HFFc6 (cell line): Measurements from ENCODE around the gene SULT2A1. TPM values are rescaled to one million over a fixed set of nuclear protein-coding genes. Genes with fewer than 3 reads are reported as not detected.
A peak's percentile ranks its signal among the peaks of the same experiment; 100 is the strongest.

ENCODE experiments used
- DNase-seq: peaks from one replicate; pipeline ENCODE4 v3.0.0-alpha.2; 2018
- H3K27ac Mint-ChIP-seq: 2 replicates; pipeline ENCODE4 v1.8.0; 2020; ENCODE audit warnings: mild to moderate bottlenecking, mixed read lengths
- H3K27me3 Mint-ChIP-seq: 2 replicates; pipeline ENCODE4 v1.8.0; 2021; ENCODE audit warnings: mild to moderate bottlenecking, moderate library complexity, mixed read lengths; ENCODE audit not compliant: insufficient read depth
- H3K36me3 Mint-ChIP-seq: 2 replicates; pipeline ENCODE4 v1.8.0; 2021; ENCODE audit warnings: low read depth, mixed read lengths
- H3K4me1 Mint-ChIP-seq: 2 replicates; pipeline ENCODE4 v1.8.0; 2020; ENCODE audit warnings: low read depth, mixed read lengths
- H3K4me3 Mint-ChIP-seq: 2 replicates; pipeline ENCODE4 v1.8.0; 2020; ENCODE audit warnings: mild to moderate bottlenecking, moderate library complexity, mixed read lengths
- H3K9me3 Mint-ChIP-seq: 2 replicates; pipeline ENCODE4 v1.8.0; 2020; ENCODE audit warnings: mild to moderate bottlenecking, mixed read lengths
- total RNA-seq, 6 experiments: library from RNA; stranded (reverse); fragmentation: NEBNext Ultra II Directional; extraction: Animal tissue kit (Norgen Biotek cat#: 25700); gene quantifications; 2 replicates in 1 of 6; 3 replicates in 5 of 6; pipeline ENCODE4 v1.2.3, GENCODE V29; 2021
- TF ChIP-seq, protein P1 (sequence below): fragments of 200-600 bp; sonication (generic); IDR thresholded peaks from 2 replicates; pipeline ENCODE4 v1.5.0; 2021; ENCODE audit warnings: antibody characterized with exemption, mild to moderate bottlenecking

Gene SULT2A1
- total RNA-seq, 6 experiments from 2014 or later, result not detected

DNA sequence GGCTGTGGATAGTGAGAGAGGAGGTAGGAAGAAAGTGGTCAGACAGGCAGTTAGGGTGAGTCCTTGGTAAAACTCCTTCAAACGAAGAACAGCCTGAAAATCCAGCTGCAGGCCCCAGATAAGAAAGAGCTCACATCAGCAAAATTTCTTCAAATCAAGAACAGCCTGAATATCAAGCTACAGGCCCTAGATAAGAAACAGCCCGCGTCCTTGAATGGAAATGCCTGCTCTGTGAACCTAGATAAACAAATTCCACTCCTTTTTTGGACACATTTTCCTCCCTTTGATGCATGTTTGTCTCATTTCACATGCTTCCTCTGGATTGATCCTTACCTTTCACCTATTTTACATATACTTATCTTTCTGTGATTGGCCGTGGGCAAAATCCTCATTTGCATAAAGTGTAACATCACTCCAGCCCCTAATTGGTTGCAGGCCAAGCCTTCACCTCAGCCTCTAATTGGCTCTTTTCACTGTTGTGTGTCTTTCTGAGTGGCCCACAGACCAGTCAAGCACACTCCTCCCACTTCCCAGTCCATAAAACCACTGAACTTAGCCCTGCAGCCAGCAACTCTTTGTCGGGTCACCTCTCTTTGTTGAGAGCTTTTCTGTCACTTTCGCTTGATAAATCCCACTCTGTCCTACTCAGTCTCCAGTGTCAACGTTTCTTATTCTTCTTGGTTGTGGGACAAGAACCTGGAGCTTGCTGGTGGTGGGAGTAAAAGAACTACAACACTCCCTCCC, 6.0 kb upstream of the SULT2A1 start:
- no peaks in the 10 kb centered on the region for H3K4me1 Mint-ChIP-seq
- peaks cover 11% of the 10 kb centered on the region for H3K9me3 Mint-ChIP-seq
- DNase-seq, result peak; percentile 15
- TF ChIP-seq, protein P1, sequence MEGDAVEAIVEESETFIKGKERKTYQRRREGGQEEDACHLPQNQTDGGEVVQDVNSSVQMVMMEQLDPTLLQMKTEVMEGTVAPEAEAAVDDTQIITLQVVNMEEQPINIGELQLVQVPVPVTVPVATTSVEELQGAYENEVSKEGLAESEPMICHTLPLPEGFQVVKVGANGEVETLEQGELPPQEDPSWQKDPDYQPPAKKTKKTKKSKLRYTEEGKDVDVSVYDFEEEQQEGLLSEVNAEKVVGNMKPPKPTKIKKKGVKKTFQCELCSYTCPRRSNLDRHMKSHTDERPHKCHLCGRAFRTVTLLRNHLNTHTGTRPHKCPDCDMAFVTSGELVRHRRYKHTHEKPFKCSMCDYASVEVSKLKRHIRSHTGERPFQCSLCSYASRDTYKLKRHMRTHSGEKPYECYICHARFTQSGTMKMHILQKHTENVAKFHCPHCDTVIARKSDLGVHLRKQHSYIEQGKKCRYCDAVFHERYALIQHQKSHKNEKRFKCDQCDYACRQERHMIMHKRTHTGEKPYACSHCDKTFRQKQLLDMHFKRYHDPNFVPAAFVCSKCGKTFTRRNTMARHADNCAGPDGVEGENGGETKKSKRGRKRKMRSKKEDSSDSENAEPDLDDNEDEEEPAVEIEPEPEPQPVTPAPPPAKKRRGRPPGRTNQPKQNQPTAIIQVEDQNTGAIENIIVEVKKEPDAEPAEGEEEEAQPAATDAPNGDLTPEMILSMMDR, result no peak
- H3K27ac Mint-ChIP-seq, result no peak overlapping the region
- H3K4me3 Mint-ChIP-seq, result no peak overlapping the region
- H3K36me3 Mint-ChIP-seq, result no peaks in the 10 kb centered on the region
- H3K27me3 Mint-ChIP-seq, result peaks cover 6% of the 10 kb centered on the region; the same call in 1 of the 2 replicates

DNA sequence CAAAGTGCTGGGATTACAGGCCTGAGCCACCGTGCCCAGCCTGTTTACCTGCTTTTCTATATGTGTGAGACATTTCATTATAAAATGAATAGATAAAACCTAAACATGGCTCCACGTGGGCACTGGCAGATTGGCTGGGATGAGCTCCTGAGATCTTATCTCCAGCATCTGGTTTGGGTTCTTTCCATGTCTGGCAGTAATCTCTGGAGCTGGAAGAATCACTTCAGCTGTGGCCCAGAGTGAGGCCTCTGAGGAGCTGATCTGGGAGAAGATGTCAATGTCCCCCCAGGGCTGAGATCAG, 5.5 kb upstream of the SULT2A1 start:
- H3K4me1 Mint-ChIP-seq, result no peaks in the 10 kb centered on the region
- H3K9me3 Mint-ChIP-seq, result peaks cover 11% of the 10 kb centered on the region
- no peak overlapping the region for H3K4me3 Mint-ChIP-seq
- H3K27me3 Mint-ChIP-seq, result peaks cover 6% of the 10 kb centered on the region; the same call in 1 of the 2 replicates
- no peaks in the 10 kb centered on the region for H3K36me3 Mint-ChIP-seq
- no peak overlapping the region for H3K27ac Mint-ChIP-seq
- TF ChIP-seq, protein P1, result no peak
- DNase-seq, result no peak

DNA sequence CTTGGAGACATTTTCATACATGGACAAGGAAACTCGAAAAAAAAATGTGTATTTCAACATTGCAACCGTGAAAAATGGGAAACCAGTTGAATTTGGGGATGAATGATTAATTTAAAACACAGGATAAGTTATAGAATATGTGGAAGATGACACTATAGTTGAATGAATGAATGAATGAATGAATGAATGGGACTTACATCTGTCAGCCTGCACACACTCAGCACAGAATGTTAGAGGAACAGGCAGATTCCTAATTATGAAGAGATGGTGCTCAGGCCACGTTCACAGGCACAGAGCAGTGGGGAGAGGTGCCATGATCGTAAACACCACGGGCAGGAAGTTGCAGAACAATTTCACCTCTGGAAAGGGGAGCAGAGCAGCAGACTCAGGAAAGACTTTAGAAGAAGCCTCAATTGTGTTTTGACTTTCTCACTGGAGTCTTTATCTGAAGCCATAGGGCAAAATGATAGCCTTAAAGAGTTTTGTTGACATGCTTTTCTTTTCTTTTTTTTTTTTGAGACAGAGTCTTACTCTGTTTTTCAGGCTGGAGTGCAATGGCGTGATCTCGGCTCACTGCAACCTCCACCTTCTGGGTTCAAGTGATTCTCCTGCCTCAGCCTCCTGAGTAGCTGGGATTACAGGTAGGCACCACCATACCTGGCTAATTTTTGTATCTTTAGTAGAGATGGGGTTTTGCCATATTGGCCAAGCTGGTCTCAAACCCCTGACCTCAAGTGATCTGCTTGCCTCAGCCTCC, 4.9 kb upstream of the SULT2A1 start:
- no peaks in the 10 kb centered on the region for H3K36me3 Mint-ChIP-seq
- no peak for DNase-seq
- H3K9me3 Mint-ChIP-seq, result peaks cover 7% of the 10 kb centered on the region
- TF ChIP-seq, protein P1, result no peak
- H3K27ac Mint-ChIP-seq, result no peak overlapping the region
- no peak overlapping the region for H3K4me3 Mint-ChIP-seq
- H3K27me3 Mint-ChIP-seq, result peaks cover 6% of the 10 kb centered on the region
- H3K4me1 Mint-ChIP-seq, result no peaks in the 10 kb centered on the region

DNA sequence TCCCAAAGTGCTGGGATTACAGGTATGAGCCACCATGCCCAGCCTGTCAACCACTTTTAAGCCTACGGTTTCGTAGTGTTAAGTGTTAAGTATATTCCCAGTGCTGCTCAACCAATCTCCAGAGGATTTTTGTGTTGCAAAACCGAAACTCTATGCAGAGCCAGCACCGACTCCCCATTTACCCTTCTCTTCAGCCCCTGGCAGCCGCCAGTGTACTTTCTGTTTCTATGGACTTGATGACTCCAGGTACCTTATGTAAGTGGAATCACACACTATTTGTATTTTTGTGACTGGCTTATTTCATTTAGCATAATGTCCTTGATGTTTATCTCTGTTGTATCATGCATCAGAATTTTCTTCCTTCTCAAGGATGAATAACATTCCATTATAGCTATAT, 1.1 kb downstream of the SULT2A1 start:
- TF ChIP-seq, protein P1, result no peak
- DNase-seq, result no peak
- Mint-ChIP-seq H3K27ac (no peak overlapping the region), H3K27me3 (peaks cover 13% of the 10 kb centered on the region), H3K9me3 (no peaks in the 10 kb centered on the region), H3K36me3 (no peaks in the 10 kb centered on the region), H3K4me3 (no peak overlapping the region), H3K4me1 (no peaks in the 10 kb centered on the region)

DNA sequence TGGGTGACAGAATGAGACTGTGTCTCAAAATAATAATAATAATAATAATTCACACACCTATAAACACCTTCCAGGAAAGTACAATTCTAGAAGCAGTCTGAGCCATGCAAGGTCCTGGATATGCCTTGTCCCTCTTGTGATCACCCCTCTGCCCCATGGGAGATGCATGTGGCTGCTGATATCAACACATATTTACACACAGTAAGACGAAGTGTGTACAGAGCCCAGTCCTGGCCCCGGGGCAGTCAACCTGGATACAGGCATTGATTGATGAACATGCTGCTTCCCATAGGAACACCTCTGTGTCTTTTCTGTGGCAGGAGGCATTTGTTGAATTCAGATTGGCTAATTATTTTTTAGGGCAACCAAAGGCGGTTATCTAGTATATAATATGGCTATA, 3.2 kb downstream of the SULT2A1 start:
- Mint-ChIP-seq H3K4me1 (no peaks in the 10 kb centered on the region), H3K27me3 (peaks cover 13% of the 10 kb centered on the region), H3K36me3 (peaks cover 4% of the 10 kb centered on the region; the same call in 1 of the 2 replicates), H3K9me3 (peaks cover 3% of the 10 kb centered on the region; the same call in 1 of the 2 replicates), H3K27ac (no peak overlapping the region), H3K4me3 (no peak overlapping the region)
- TF ChIP-seq, protein P1, result no peak
- DNase-seq, result no peak
